Neural crest cell (in vitro differentiated cells): ENCODE results near the gene TXNIP. TPM values are rescaled to one million over a fixed set of nuclear protein-coding genes. Genes with fewer than 3 reads are reported as not detected.

ENCODE experiments used
- DNase-seq: peaks from one replicate; pipeline ENCODE4 v3.0.0; 2021; ENCODE audit warnings: low read depth, mixed read lengths, low spot score
- H3K27ac Mint-ChIP-seq: one replicate; pipeline ENCODE4 v1.8.0; 2021; ENCODE audit warnings: mild to moderate bottlenecking, mixed read lengths; ENCODE audit not compliant: unreplicated experiment
- H3K27me3 Mint-ChIP-seq: 2 replicates; pipeline ENCODE4 v1.8.0; 2021; ENCODE audit warnings: low read depth, mild to moderate bottlenecking, mixed read lengths
- H3K36me3 Mint-ChIP-seq: 2 replicates; pipeline ENCODE4 v1.8.0; 2021; ENCODE audit warnings: low read depth, mild to moderate bottlenecking, mixed read lengths
- H3K4me1 Mint-ChIP-seq: 2 replicates; pipeline ENCODE4 v1.8.0; 2021; ENCODE audit warnings: mixed read lengths
- H3K4me3 Mint-ChIP-seq: one replicate; pipeline ENCODE4 v1.8.0; 2021; ENCODE audit warnings: mild to moderate bottlenecking, mixed read lengths
- H3K9me3 Mint-ChIP-seq: 2 replicates; pipeline ENCODE4 v1.8.0; 2021; ENCODE audit warnings: mixed read lengths
- CTCF ChIP-seq: fragments of 200-600 bp; sonication (generic); conservative IDR thresholded peaks from 2 replicates; pipeline ENCODE4 v1.5.0; 2021; ENCODE audit warnings: antibody characterized with exemption, mild to moderate bottlenecking
- total RNA-seq: library from RNA; stranded (reverse); gene quantifications from 2 replicates; pipeline ENCODE4 v1.2.1, GENCODE V29; 2021

TXNIP gene
- total RNA-seq, 1 donor from 2014 or later: 83.5 TPM

GRCh38 chr1:145999321-146000024, 3.1 kb upstream of the TXNIP start:
- no peak overlapping the region for H3K27ac Mint-ChIP-seq
- TF ChIP-seq CTCF: no peak
- H3K9me3 Mint-ChIP-seq: no peaks in the 10 kb centered on the region
- H3K27me3 Mint-ChIP-seq: no peaks in the 10 kb centered on the region
- H3K4me3 Mint-ChIP-seq: peak overlapping the region; percentile 6
- H3K36me3 Mint-ChIP-seq: peaks cover 9% of the 10 kb centered on the region
- peaks cover 34% of the 10 kb centered on the region for H3K4me1 Mint-ChIP-seq
- DNase-seq: no peak

GRCh38 chr1:145997718-145998023, 1.3 kb upstream of the TXNIP start:
- H3K27me3 Mint-ChIP-seq: no peaks in the 10 kb centered on the region
- H3K4me1 Mint-ChIP-seq: peaks cover 48% of the 10 kb centered on the region
- no peak overlapping the region for H3K27ac Mint-ChIP-seq
- H3K9me3 Mint-ChIP-seq: no peaks in the 10 kb centered on the region
- H3K36me3 Mint-ChIP-seq: peaks cover 24% of the 10 kb centered on the region
- DNase-seq: no peak
- TF ChIP-seq CTCF: no peak
- peak overlapping the region; percentile 96 for H3K4me3 Mint-ChIP-seq

DNA sequence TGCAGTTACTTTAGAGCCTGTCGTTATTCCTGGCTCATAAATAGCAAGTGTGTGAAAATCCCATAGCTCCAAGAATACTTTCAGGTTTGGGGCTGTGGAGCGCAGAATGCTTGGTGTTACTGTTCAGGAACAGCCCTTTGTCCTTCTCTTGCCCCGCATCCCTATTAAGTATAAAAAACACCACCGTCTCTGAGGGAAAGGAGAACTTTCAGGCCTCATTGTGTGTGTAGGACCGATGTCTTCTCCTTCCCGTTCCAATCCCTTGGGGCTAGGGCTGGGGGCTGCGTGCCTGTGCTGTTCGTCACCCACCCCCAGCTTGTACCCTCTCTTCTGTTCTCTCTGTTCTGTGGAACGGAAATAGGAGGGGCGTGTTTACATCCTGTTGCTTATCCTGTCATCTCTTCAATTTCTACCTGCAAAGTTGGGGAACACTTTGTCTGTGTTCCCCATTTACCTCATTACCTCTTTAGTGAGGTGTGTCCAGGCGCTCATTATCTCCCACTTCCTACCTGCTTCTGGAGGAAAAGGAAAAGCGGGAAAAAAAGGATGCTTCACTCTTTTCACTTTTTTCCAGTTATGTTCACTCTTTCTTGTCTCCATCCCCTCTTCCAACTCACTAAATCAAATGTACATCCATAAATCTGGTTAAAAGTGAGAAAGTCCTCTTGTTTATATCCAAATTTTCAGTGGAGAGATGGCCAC, 788 bp upstream of the TXNIP start:
- Mint-ChIP-seq H3K27me3 (no peaks in the 10 kb centered on the region), H3K4me3 (peak overlapping the region; percentile 96), H3K27ac (peak overlapping the region; percentile 96), H3K36me3 (peaks cover 26% of the 10 kb centered on the region), H3K9me3 (no peaks in the 10 kb centered on the region), H3K4me1 (peaks cover 52% of the 10 kb centered on the region)
- no peak for TF ChIP-seq CTCF
- no peak for DNase-seq

DNA sequence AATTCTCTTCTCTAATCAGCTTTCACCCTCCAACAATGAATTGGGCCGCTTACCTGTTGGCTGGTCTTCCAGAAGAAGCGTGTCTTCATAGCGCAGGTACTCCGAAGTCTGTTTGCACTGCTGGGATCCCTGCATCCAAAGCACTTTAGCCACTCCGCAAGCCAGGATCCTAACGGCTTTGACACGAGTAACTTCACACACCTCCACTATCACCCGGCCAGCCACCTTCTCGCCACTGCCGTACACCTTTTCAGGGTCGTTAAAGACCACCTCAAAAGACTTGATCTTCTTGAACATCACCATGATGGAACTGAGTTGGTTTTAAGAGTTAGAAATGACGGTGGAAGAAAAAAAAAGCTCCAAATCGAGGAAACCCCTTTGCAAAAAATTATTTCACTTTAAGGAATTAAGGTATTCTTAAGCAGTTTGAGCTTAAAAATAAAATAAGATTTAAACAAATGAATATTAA, 381 bp downstream of the TXNIP start:
- TF ChIP-seq CTCF: no peak
- Mint-ChIP-seq H3K9me3 (no peaks in the 10 kb centered on the region), H3K36me3 (peaks cover 29% of the 10 kb centered on the region), H3K4me1 (peaks cover 52% of the 10 kb centered on the region), H3K4me3 (peak overlapping the region; percentile 96), H3K27me3 (no peaks in the 10 kb centered on the region), H3K27ac (peak overlapping the region; percentile 69)
- DNase-seq: no peak

GRCh38 chr1:145995148-145995881, 1.1 kb downstream of the TXNIP start:
- Mint-ChIP-seq H3K9me3 (no peaks in the 10 kb centered on the region), H3K4me1 (peaks cover 52% of the 10 kb centered on the region), H3K4me3 (peak overlapping the region; percentile 96), H3K27me3 (no peaks in the 10 kb centered on the region), H3K36me3 (peaks cover 29% of the 10 kb centered on the region), H3K27ac (peak overlapping the region; percentile 74)
- no peak for TF ChIP-seq CTCF
- DNase-seq: no peak
